Stomach (tissue), 4 donors: ENCODE measurements around the gene MICALL2.

Experiments
- EP300 ChIP-seq: sonication (generic); formaldehyde crosslinking; IDR thresholded peaks from one replicate; pipeline ENCODE4 v1.6.1; 2017; ENCODE audit warnings: antibody characterized with exemption
- POLR2A ChIP-seq, 4 donors: fragments of 450-650 bp; IDR thresholded peaks; one replicate each; pipeline ENCODE4 v1.6.1; 2016; ENCODE audit warnings: antibody characterized with exemption in 4 of 4, control low read depth in 2 of 4, mild to moderate bottlenecking in 1 of 4, moderate library complexity in 1 of 4
- POLR2AphosphoS5 ChIP-seq, 3 donors: sonication (generic); formaldehyde crosslinking; IDR thresholded peaks; one replicate each; pipeline ENCODE4 v1.6.1; 2016; ENCODE audit warnings: antibody characterized with exemption in 3 of 3
- TF ChIP-seq, protein P1 (sequence below), 7 experiments: fragments of 450-650 bp in 4 of 7; fragments of 200-600 bp in 3 of 7; sonication (generic) in 3 of 7; IDR thresholded peaks; one replicate each; pipeline ENCODE4 v1.5.1; 2016 to 2019; ENCODE audit warnings: antibody characterized with exemption in 7 of 7, control low read depth in 2 of 7, mild to moderate bottlenecking in 1 of 7

DNA sequence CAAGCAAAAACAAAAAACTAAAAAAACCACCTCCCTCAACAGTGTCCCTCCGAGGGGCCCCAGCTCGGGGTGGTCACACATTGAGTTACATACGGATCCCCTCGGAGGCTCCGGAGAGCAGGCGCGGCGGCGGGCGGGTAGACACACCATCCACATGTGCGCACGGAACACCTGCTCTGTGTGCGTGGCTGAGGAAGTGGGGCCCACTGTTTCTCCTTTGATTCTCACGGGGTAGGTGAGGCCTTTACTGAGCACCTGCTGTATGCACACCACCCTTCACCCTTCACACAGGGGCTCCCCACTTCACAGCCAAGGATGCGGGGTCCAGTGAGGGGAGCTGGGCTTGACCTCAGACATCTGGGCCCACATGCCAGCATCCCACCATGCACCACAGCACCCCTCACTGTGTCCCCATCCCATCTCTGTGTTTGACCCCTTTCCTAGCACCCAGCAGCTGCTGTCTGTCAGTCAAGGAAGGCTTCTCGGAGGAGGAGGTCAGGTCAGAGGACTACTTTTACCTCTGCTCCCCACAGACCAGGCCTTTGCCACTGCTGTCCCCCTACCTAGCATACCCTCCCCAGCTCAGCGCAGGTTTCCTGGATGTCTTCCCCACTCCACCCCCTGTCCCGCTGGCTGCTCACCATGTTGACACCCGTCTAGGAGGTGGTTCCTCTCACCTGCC lies 71.1 kb downstream of the MICALL2 start:
- TF ChIP-seq POLR2A (IDR thresholded peaks at IDR 0.05), result no peak
- TF ChIP-seq, protein P1, sequence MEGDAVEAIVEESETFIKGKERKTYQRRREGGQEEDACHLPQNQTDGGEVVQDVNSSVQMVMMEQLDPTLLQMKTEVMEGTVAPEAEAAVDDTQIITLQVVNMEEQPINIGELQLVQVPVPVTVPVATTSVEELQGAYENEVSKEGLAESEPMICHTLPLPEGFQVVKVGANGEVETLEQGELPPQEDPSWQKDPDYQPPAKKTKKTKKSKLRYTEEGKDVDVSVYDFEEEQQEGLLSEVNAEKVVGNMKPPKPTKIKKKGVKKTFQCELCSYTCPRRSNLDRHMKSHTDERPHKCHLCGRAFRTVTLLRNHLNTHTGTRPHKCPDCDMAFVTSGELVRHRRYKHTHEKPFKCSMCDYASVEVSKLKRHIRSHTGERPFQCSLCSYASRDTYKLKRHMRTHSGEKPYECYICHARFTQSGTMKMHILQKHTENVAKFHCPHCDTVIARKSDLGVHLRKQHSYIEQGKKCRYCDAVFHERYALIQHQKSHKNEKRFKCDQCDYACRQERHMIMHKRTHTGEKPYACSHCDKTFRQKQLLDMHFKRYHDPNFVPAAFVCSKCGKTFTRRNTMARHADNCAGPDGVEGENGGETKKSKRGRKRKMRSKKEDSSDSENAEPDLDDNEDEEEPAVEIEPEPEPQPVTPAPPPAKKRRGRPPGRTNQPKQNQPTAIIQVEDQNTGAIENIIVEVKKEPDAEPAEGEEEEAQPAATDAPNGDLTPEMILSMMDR (IDR thresholded peaks at IDR 0.05), result no peak
- no peak for TF ChIP-seq EP300
- TF ChIP-seq POLR2AphosphoS5 (IDR thresholded peaks at IDR 0.05), result no peak
